Measurements from ENCODE around the gene ELFN2. TPM values are rescaled to one million over a fixed set of nuclear protein-coding genes. Genes with fewer than 3 reads are reported as not detected.

ELFN2 gene
- total RNA-seq, 4 donors from 2014 or later = under 0.01 TPM; not detected in 2

- H3K27me3 ChIP-seq = peaks cover 11% of the 10 kb centered on the region
- no peaks in the 10 kb centered on the region for H3K9me3 ChIP-seq
- intact Hi-C loops (cut with DNase I; ENCODE audit: low total_unique reads) = no loop called here
- in situ Hi-C loops (cut with MboI; ENCODE audit: low pct_ligation_motif_present in 1 of 4, low pct_unique_long_range_greater_than_20kb in 1 of 4, low sequenced_read_pairs in 3 of 4) = no loop called here
- H3K27ac ChIP-seq = no peak overlapping the region
- H3K36me3 ChIP-seq = no peaks in the 10 kb centered on the region
- H3K4me3 ChIP-seq = no peak overlapping the region
- TF ChIP-seq POLR2AphosphoS5 (IDR thresholded peaks at IDR 0.05) = no peak
- no peak for TF ChIP-seq CTCF (IDR thresholded peaks at IDR 0.05)
- DNase-seq = no peak
- WGBS, 2 donors (ENCODE audit: low coverage in 1 of 2) = 64% methylated on average over 5 of the region's 5 CpGs; no CpG with 5 or more reads in 1 of the 2 donors
- no peaks in the 10 kb centered on the region for H3K4me1 ChIP-seq
These were observed 35.2 kb upstream of the ELFN2 start for GRCh38 chr22:37462436-37462835.

- Histone ChIP-seq H3K4me3 (no peak overlapping the region), H3K27me3 (peaks cover 9% of the 10 kb centered on the region), H3K36me3 (no peaks in the 10 kb centered on the region), H3K27ac (no peak overlapping the region), H3K9me3 (no peaks in the 10 kb centered on the region), H3K4me1 (no peaks in the 10 kb centered on the region)
- no peak for DNase-seq
- in situ Hi-C loops (cut with MboI; ENCODE audit: low pct_ligation_motif_present in 1 of 4, low pct_unique_long_range_greater_than_20kb in 1 of 4, low sequenced_read_pairs in 3 of 4) (no loop called here), intact Hi-C loops (cut with DNase I; ENCODE audit: low total_unique reads) (no loop called here)
- TF ChIP-seq POLR2AphosphoS5 (IDR thresholded peaks at IDR 0.05) = no peak
- no peak for TF ChIP-seq EP300 (IDR thresholded peaks at IDR 0.05; ENCODE audit: low read depth)
- TF ChIP-seq POLR2A (IDR thresholded peaks at IDR 0.05) = no peak
- TF ChIP-seq CTCF (IDR thresholded peaks at IDR 0.05) = no peak
- WGBS, 2 donors (ENCODE audit: low coverage in 1 of 2) = 42% methylated on average over 6 of the region's 6 CpGs; no CpG with 5 or more reads in 1 of the 2 donors
These were observed 34.7 kb upstream of the ELFN2 start for GRCh38 chr22:37461961-37462360.

- 78 to 83% methylated on average over 3 of the region's 3 CpGs for WGBS, 2 donors (ENCODE audit: low coverage in 1 of 2)
- intact Hi-C loops (cut with DNase I; ENCODE audit: low total_unique reads) (no loop called here), in situ Hi-C loops (cut with MboI; ENCODE audit: low pct_ligation_motif_present in 1 of 4, low pct_unique_long_range_greater_than_20kb in 1 of 4, low sequenced_read_pairs in 3 of 4) (no loop called here)
- peaks cover 7% of the 10 kb centered on the region for H3K27me3 ChIP-seq
- no peaks in the 10 kb centered on the region for H3K4me1 ChIP-seq
- H3K27ac ChIP-seq = no peak overlapping the region
- no peaks in the 10 kb centered on the region for H3K9me3 ChIP-seq
- no peak overlapping the region for H3K4me3 ChIP-seq
- no peaks in the 10 kb centered on the region for H3K36me3 ChIP-seq
- TF ChIP-seq POLR2AphosphoS5 (IDR thresholded peaks at IDR 0.05) (no peak), POLR2A (IDR thresholded peaks at IDR 0.05) (no peak), CTCF (IDR thresholded peaks at IDR 0.05) (no peak), EP300 (IDR thresholded peaks at IDR 0.05; ENCODE audit: low read depth) (no peak)
- DNase-seq = no peak
These were observed 33.4 kb upstream of the ELFN2 start for GRCh38 chr22:37460684-37461083.

- peaks cover 0 to 4% (median 0%) of the 10 kb centered on the region in 4 donors for H3K4me1 ChIP-seq
- no peaks in the 10 kb centered on the region for H3K36me3 ChIP-seq
- H3K4me3 ChIP-seq = no peak overlapping the region
- peaks cover 7% of the 10 kb centered on the region for H3K27me3 ChIP-seq
- intact Hi-C loops (cut with DNase I; ENCODE audit: low total_unique reads) (no loop called here), in situ Hi-C loops (cut with MboI; ENCODE audit: low pct_ligation_motif_present in 1 of 4, low pct_unique_long_range_greater_than_20kb in 1 of 4, low sequenced_read_pairs in 3 of 4) (loop anchor here in 1 of 4 donors (10.0 kb wide), 1 partner anchor 144 kb away; no protein-coding TSS in a partner anchor)
- H3K27ac ChIP-seq = no peak overlapping the region
- H3K9me3 ChIP-seq = no peaks in the 10 kb centered on the region
- TF ChIP-seq POLR2AphosphoS5 (IDR thresholded peaks at IDR 0.05) (no peak), EP300 (IDR thresholded peaks at IDR 0.05; ENCODE audit: low read depth) (no peak), POLR2A (IDR thresholded peaks at IDR 0.05) (no peak), CTCF (IDR thresholded peaks at IDR 0.05) (no peak)
- DNase-seq = no peak
- WGBS, 2 donors (ENCODE audit: low coverage in 1 of 2) = 55 to 75% methylated on average over 9 of the region's 9 CpGs
These were observed 31.9 kb upstream of the ELFN2 start for GRCh38 chr22:37459206-37459605.

Measured in transverse colon (tissue), 4 donors.